ENCODE results near the gene RPP25.

- TF ChIP-seq CTCF (IDR thresholded peaks at IDR 0.05) (no peak), POLR2AphosphoS5 (IDR thresholded peaks at IDR 0.05) (no peak)
Observed at GRCh38 chr15:74962671-74963070, 6.1 kb upstream of the RPP25 start.
